ENCODE measurements around the gene CDCA3. TPM values are rescaled to one million over a fixed set of nuclear protein-coding genes. Genes with fewer than 3 reads are reported as not detected.
A peak's percentile ranks its signal among the peaks of the same experiment; 100 is the strongest.
"Not testable (repeated sequence)": the region's sequence is repeated elsewhere in the genome, so short reads cannot be mapped to it uniquely, and the experiment has no call there.

Gene CDCA3
- total and polyA plus RNA-seq, 2 experiments from 2014 or later, result 47.4 to 75.6 TPM

DNA sequence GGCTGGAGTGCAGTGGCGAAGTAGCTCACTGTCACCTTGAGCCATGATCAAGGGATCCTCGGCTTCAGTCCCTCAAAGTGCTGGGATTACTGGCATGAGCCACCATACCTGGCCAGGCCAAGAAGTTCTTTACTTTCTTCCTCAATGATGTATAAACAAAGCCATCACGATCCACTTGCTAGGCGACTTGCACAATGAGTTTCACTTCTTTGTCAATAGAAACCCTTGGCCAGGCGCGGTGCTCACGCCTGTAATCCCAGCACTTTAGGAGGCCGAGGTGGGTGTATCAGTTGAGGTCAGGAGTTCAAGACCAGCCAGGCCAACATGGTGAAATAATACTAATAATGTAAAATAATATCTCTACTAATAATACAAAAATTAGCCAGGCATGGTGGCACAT, 36.4 kb upstream of the CDCA3 start (continued):
- no peak for TF ChIP-seq CREB1 (CRISPR knock-in tag; IDR thresholded peaks at IDR 0.05; ENCODE audit: low read depth)
- TF ChIP-seq STAT1 (IDR thresholded peaks at IDR 0.05; ENCODE audit: unreplicated experiment), result no peak
- TF ChIP-seq JUNB (IDR thresholded peaks at IDR 0.05; ENCODE audit: unreplicated experiment), result no peak
- no peak for TF ChIP-seq ZNF331 (CRISPR knock-in tag; IDR thresholded peaks at IDR 0.05; ENCODE audit: low read depth)
- TF ChIP-seq POLR2AphosphoS5 (IDR thresholded peaks at IDR 0.05; ENCODE audit: low read depth), result no peak
- no peak for TF ChIP-seq EZH2phosphoT487 (IDR thresholded peaks at IDR 0.05; ENCODE audit: unreplicated experiment)
- TF ChIP-seq, protein P1, sequence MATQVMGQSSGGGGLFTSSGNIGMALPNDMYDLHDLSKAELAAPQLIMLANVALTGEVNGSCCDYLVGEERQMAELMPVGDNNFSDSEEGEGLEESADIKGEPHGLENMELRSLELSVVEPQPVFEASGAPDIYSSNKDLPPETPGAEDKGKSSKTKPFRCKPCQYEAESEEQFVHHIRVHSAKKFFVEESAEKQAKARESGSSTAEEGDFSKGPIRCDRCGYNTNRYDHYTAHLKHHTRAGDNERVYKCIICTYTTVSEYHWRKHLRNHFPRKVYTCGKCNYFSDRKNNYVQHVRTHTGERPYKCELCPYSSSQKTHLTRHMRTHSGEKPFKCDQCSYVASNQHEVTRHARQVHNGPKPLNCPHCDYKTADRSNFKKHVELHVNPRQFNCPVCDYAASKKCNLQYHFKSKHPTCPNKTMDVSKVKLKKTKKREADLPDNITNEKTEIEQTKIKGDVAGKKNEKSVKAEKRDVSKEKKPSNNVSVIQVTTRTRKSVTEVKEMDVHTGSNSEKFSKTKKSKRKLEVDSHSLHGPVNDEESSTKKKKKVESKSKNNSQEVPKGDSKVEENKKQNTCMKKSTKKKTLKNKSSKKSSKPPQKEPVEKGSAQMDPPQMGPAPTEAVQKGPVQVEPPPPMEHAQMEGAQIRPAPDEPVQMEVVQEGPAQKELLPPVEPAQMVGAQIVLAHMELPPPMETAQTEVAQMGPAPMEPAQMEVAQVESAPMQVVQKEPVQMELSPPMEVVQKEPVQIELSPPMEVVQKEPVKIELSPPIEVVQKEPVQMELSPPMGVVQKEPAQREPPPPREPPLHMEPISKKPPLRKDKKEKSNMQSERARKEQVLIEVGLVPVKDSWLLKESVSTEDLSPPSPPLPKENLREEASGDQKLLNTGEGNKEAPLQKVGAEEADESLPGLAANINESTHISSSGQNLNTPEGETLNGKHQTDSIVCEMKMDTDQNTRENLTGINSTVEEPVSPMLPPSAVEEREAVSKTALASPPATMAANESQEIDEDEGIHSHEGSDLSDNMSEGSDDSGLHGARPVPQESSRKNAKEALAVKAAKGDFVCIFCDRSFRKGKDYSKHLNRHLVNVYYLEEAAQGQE (IDR thresholded peaks at IDR 0.05; ENCODE audit: unreplicated experiment), result no peak

DNA sequence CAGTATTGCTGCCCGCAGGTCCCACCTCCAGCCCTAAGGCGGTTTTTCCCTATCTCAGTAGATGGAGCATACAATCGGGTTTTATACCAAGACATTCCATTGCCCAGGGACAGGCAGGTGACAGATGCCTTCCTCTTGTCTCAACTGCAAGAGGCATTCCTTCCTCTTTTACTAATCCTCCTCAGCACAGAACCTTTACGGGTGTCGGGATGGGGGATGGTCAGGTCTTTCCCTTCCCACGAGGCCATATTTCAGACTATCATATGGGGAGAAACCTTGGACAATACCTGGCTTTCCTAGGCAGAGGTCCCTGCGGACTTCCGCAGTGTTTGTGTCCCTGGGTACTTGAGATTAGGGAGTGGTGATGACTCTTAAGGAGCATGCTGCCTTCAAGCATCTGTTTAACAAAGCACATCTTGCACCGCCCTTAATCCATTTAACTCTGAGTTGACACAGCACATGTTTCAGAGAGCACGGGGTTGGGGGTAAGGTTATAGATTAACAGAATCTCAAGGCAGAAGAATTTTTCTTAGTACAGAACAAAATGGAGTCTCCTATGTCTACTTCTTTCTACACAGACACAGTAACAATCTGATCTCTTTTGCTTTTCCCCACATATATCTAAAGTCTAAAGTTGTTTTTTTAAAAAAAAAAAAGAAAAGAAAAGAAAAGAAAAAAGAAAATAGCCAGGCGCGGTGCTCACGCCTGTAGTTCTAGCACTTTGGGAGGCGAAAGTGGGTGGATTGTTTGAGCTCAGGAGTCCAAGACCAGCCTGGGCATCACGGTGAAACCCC, 35.3 kb upstream of the CDCA3 start:
- Mint-ChIP-seq H3K27me3 (ENCODE audit: insufficient read depth, low read depth, poor library complexity) (peaks cover 16% of the 10 kb centered on the region), H3K27ac (peak overlapping the region; percentile 70; the same call in 1 of the 2 replicates), H3K4me3 (peak overlapping the region; percentile 48; the same call in 1 of the 3 replicates), H3K4me1 (peaks cover 30% of the 10 kb centered on the region)
- H4K20me1 ChIP-seq (replicated peaks; ENCODE audit: insufficient read depth); ATAC-seq; H2AFZ ChIP-seq; H3K9me2 ChIP-seq (ENCODE audit: insufficient read depth); H3K36me3 ChIP-seq (ENCODE audit: insufficient read depth); H3K9me3 Mint-ChIP-seq; H3K4me3 ChIP-seq; H3K79me2 ChIP-seq (replicated peaks; ENCODE audit: insufficient read depth); H3K27me3 ChIP-seq (ENCODE audit: insufficient read depth); H3K36me3 Mint-ChIP-seq (ENCODE audit: low read depth): not testable (repeated sequence)
- peak; percentile 25 for DNase-seq (ENCODE audit: low spot score)
- Histone ChIP-seq H3K27ac (ENCODE audit: low read depth) (peak overlapping the region; percentile 98), H3K4me1 (ENCODE audit: insufficient read depth) (peaks cover 45% of the 10 kb centered on the region), H3K4me2 (peak overlapping the region; percentile 15), H3F3A (replicated peaks; ENCODE audit: low read depth) (peaks cover 27% of the 10 kb centered on the region)

DNA sequence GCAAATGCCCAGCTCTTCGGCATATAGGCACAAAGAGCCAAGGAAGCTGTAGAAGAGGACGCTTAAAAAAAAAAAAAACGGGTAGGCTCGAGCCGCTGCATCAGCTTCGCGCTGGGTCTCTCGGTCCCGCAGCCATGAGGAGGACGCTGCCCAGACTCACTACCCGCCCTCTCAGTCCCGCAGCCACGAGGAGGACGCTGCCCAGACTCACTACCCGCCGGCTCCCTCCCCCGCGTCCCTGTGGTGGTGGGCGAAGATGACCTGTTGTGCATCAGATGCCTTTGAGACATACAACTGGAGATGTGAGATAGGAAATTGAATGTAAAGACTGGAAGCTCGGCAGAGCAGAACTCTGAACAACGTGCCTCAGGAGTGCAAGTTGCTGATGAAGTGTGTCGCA, 33.5 kb upstream of the CDCA3 start:
- Mint-ChIP-seq H3K36me3 (ENCODE audit: low read depth) (0 out of 3 replicates have a peak, but pooled peaks cover 4% of the 10 kb centered on the region), H3K27me3 (ENCODE audit: insufficient read depth, low read depth, poor library complexity) (peaks cover 15% of the 10 kb centered on the region), H3K27ac (peak overlapping the region; percentile 28; the same call in 1 of the 2 replicates), H3K4me3 (no peak overlapping the region; the same call in 2 of the 3 replicates), H3K9me3 (no peaks in the 10 kb centered on the region), H3K4me1 (peaks cover 24% of the 10 kb centered on the region)
- Histone ChIP-seq H3K4me3 (no peak overlapping the region), H3F3A (replicated peaks; ENCODE audit: low read depth) (peaks cover 22% of the 10 kb centered on the region), H3K27me3 (ENCODE audit: insufficient read depth) (no peaks in the 10 kb centered on the region), H3K4me1 (ENCODE audit: insufficient read depth) (peaks cover 39% of the 10 kb centered on the region), H3K9me2 (ENCODE audit: insufficient read depth) (no peaks in the 10 kb centered on the region), H3K4me2 (peak overlapping the region; percentile 29; the same call in 1 of the 2 replicates), H3K79me2 (replicated peaks; ENCODE audit: insufficient read depth) (no peaks in the 10 kb centered on the region), H4K20me1 (replicated peaks; ENCODE audit: insufficient read depth) (no peaks in the 10 kb centered on the region), H2AFZ (peak overlapping the region; percentile 32; the same call in 1 of the 2 replicates), H3K27ac (ENCODE audit: low read depth) (peak overlapping the region; percentile 98), H3K36me3 (ENCODE audit: insufficient read depth) (no peaks in the 10 kb centered on the region)
- DNase-seq (ENCODE audit: low spot score) (peak; percentile 40), ATAC-seq (peak; percentile 48)
- no peak for TF ChIP-seq NANOG (IDR thresholded peaks at IDR 0.05; ENCODE audit: borderline replicate concordance)

All from GM23338 (cell line).